Adrenal gland (tissue), 12 donors: ENCODE data around the gene MAPK1. TPM values are rescaled to one million over a fixed set of nuclear protein-coding genes. Genes with fewer than 3 reads are reported as not detected.
"Not testable (repeated sequence)": the region's sequence is repeated elsewhere in the genome, so short reads cannot be mapped to it uniquely, and the experiment has no call there.

Experiments
- DNase-seq, 7 donors: peaks; one replicate each; pipeline ENCODE4 v3.0.0-alpha.2; 2019 to 2020
- H3K27ac ChIP-seq, 5 donors: fragments of 200-600 bp; sonication (generic) in 4 of 5; 1 replicate in 3 of 5; 2 replicates in 2 of 5; pipeline versions ENCODE4 v1.5.1 to v1.8.0; 2016 to 2020; ENCODE audit warnings: mild to moderate bottlenecking in 1 of 5
- H3K27me3 ChIP-seq: fragments of 200-600 bp; 2 replicates; pipeline ENCODE4 v1.8.0; 2021
- H3K36me3 ChIP-seq, 2 donors: fragments of 200-600 bp; replicated peaks in 1 of 2; 1 replicate in 1 of 2; 2 replicates in 1 of 2; pipeline versions ENCODE4 v1.5.1 to v1.8.0; 2018 to 2022
- H3K4me1 ChIP-seq, 2 donors: fragments of 200-600 bp; replicated peaks in 1 of 2; 1 replicate in 1 of 2; 2 replicates in 1 of 2; pipeline versions ENCODE4 v1.5.1 to v1.8.0; 2018 to 2021
- H3K4me3 ChIP-seq, 4 donors: fragments of 200-600 bp; sonication (generic) in 3 of 4; one replicate each; pipeline ENCODE4 v1.5.1; 2016 to 2018
- H3K9me3 ChIP-seq, 3 donors: fragments of 200-600 bp; sonication (generic) in 1 of 3; replicated peaks in 1 of 3; 1 replicate in 2 of 3; 2 replicates in 1 of 3; pipeline versions ENCODE4 v1.5.1 to v1.8.0; 2016 to 2021
- POLR2A ChIP-seq, 2 donors: fragments of 450-650 bp; IDR thresholded peaks; one replicate each; pipeline ENCODE4 v1.6.1; 2017; ENCODE audit warnings: antibody characterized with exemption in 2 of 2, mild to moderate bottlenecking in 2 of 2, moderate library complexity in 1 of 2
- WGBS, 4 donors: extraction: QIAGEN DNeasy Blood & Tissue Kit in 2 of 4; methylation state at CpG; one replicate each; pipeline versions ENCODE4 v1.1.5 to v1.1.7; 2013 to 2017; 5-methylcytosine and 5-hydroxymethylcytosine counted together
- intact Hi-C, 2 donors: fragments of 100-400 bp; cut with DNase I; formaldehyde crosslinking; loops; one replicate each; pipeline versions ENCODE4 v1.14.1 to v1.15.0; 2022 to 2023
- polyA plus RNA-seq, 3 donors: library from polyadenylated mRNA; stranded (reverse); fragments of 200-250 nt in 2 of 3; fragments of 350-450 nt in 1 of 3; fragmentation: Illumina TruSeq in 1 of 3; extraction: RNeasy Lipid Tissue Mini Kit (QIAGEN cat#74804) in 1 of 3; gene quantifications; one replicate each; pipeline ENCODE4 v1.2.3, GENCODE V29; 2013 to 2014
- total RNA-seq, 9 donors: library from RNA; depleted of rRNA in 4 of 9; stranded (reverse); fragments of >200 nt in 4 of 9; fragments of 120-200 nt in 1 of 9; fragmentation: NEBNext Ultra II Directional in 1 of 9; extraction: Animal tissue kit (Norgen Biotek cat#: 25700) in 1 of 9; gene quantifications; one replicate each; pipeline versions ENCODE4 v1.1.0 to v1.2.4, GENCODE V29; 2013 to 2023
- TF ChIP-seq, protein P1 (sequence below), 6 experiments: fragments of 450-650 bp in 4 of 6; fragments of 200-600 bp in 2 of 6; sonication (generic) in 1 of 6; IDR thresholded peaks; 1 replicate in 5 of 6; 2 replicates in 1 of 6; pipeline versions ENCODE4 v1.5.1 to v1.8.0; 2016 to 2021; ENCODE audit warnings: antibody characterized with exemption in 6 of 6, mild to moderate bottlenecking in 2 of 6, moderate library complexity in 1 of 6
- donor health status: healthy with polysubstance abuse.
- donor health status: Bipolar disorder and iron deficiency.
- donor health status: DM: yes; HTN: yes; CAD: no.
- donor health status: DM: no; HTN: no; CAD: no.
- donor health status: DM: no; HTN: no; CAD: no.
- donor health status: DM: yes; HTN: yes; CAD: no.

Gene MAPK1
- total and polyA plus RNA-seq, 12 donors = 9.6 to 201 (median 94.4) TPM

DNA sequence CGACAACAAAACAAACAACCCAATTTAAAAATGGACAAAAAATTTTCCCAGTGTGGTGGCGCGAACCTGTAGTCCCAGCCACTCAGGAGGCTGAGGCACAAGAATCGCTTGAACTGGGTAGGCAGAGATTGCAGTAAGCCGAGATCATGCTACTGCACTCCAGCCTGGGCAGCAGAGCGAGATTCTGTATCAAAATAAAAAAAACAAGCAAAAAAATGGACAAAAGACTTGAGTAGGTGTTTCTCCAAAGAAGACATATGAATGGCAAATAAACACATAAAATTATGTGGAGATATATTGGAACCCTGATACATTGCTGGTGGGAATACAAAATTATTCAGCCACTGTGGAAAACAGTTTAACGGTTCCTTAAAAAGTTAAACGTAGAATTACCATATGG is 27.4 kb upstream of the MAPK1 start:
- Histone ChIP-seq H3K9me3 (no peaks in the 10 kb centered on the region), H3K27ac (no peak overlapping the region), H3K27me3 (no peaks in the 10 kb centered on the region), H3K36me3 (no peaks in the 10 kb centered on the region), H3K4me3 (no peak overlapping the region), H3K4me1 (no peaks in the 10 kb centered on the region)
- DNase-seq = no peak
- intact Hi-C loops = no loop called here
- TF ChIP-seq, protein P1, sequence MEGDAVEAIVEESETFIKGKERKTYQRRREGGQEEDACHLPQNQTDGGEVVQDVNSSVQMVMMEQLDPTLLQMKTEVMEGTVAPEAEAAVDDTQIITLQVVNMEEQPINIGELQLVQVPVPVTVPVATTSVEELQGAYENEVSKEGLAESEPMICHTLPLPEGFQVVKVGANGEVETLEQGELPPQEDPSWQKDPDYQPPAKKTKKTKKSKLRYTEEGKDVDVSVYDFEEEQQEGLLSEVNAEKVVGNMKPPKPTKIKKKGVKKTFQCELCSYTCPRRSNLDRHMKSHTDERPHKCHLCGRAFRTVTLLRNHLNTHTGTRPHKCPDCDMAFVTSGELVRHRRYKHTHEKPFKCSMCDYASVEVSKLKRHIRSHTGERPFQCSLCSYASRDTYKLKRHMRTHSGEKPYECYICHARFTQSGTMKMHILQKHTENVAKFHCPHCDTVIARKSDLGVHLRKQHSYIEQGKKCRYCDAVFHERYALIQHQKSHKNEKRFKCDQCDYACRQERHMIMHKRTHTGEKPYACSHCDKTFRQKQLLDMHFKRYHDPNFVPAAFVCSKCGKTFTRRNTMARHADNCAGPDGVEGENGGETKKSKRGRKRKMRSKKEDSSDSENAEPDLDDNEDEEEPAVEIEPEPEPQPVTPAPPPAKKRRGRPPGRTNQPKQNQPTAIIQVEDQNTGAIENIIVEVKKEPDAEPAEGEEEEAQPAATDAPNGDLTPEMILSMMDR (IDR thresholded peaks at IDR 0.05) = no peak
- TF ChIP-seq POLR2A (IDR thresholded peaks at IDR 0.05) = no peak
- WGBS, 4 donors = 86 to 95% (median 92%) methylated on average over 8 of the region's 8 CpGs

DNA sequence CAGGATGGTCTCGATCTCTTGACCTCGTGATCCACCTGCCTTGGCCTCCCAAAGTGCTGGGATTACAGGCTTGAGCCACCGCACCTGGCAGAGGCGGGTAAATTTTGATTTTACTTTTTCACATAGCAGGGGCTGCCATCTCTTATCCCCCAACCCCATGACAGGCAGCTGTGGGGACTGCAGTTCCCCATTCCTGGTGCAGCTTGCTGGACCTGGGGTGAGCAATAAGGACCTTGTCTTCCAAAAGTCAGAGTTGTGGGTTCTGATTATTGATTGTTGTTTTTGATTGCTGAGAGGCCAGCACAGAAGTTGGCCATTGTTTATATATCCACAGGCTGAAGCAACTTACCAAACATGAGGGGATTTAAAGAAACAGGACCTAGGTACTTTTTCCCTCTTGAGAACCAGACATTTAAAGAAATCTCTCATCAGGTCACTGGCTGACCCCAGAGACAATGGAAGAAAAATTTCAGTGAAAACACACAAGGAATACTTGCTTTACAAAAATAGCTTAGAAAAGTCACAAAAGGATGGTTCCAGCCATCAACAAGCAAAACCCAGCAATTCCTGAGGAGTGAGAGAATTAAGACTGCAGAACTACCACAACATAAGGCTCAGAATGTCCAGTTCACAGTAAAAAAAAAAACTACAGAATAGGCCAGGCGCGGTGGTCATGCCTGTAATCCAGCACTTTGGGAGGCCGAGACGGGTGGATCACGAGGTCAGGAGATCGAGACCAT is 22.0 kb upstream of the MAPK1 start:
- intact Hi-C loops = no loop called here
- DNase-seq = no peak
- no peaks in the 10 kb centered on the region for H3K36me3 ChIP-seq
- TF ChIP-seq, protein P1 (IDR thresholded peaks at IDR 0.05) = no peak
- TF ChIP-seq POLR2A (IDR thresholded peaks at IDR 0.05) = no peak
- 93 to 94% (median 94%) methylated on average over 10 of the region's 10 CpGs for WGBS, 4 donors
- no peak overlapping the region for H3K27ac ChIP-seq
- no peak overlapping the region for H3K4me3 ChIP-seq
- H3K9me3 ChIP-seq = no peaks in the 10 kb centered on the region
- no peaks in the 10 kb centered on the region for H3K27me3 ChIP-seq
- H3K4me1 ChIP-seq = no peaks in the 10 kb centered on the region

DNA sequence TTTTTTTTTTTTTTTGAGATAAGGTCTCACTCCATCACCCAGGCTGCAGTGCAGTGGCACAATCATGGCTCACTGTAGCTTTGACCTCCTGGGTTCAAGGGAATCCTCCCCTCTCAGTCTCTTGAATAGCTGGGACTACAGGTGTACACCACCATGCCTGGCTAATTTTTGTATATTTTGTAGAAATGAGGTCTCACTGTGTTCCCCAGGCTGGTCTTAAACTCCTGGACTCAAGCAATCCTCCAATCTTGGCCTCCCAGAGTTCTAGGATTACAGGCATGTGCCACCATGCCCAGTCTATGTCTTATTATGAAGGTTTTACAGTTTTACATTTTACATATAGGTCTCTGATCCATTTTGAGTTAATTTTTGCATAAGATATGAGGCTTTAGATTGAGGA is 20.4 kb upstream of the MAPK1 start:
- no peaks in the 10 kb centered on the region for H3K4me1 ChIP-seq
- no peaks in the 10 kb centered on the region for H3K27me3 ChIP-seq
- H3K36me3 ChIP-seq = no peaks in the 10 kb centered on the region
- intact Hi-C loops = no loop called here
- no peak for DNase-seq
- TF ChIP-seq POLR2A (IDR thresholded peaks at IDR 0.05) = no peak
- TF ChIP-seq, protein P1 (IDR thresholded peaks at IDR 0.05) = no peak
- no peak overlapping the region for H3K4me3 ChIP-seq
- no peaks in the 10 kb centered on the region for H3K9me3 ChIP-seq
- H3K27ac ChIP-seq = no peak overlapping the region

DNA sequence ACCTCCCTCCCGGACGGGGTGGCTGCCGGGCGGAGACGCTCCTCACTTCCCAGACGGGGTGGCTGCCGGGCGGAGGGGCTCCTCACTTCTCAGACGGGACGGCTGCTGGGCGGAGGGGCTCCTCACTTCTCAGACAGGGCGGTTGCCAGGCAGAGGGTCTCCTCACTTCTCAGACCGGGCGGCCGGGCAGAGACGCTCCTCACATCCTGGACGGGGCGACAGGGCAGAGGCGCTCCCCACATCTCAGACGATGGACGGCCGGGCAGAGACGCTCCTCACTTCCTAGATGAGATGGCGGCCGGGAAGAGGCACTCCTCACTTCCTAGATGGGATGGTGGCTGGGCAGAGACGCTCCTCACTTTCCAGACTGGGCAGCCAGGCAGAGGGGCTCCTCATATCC is 16.5 kb upstream of the MAPK1 start:
- H3K4me1 ChIP-seq, H3K4me3 ChIP-seq, H3K9me3 ChIP-seq, DNase-seq, H3K27ac ChIP-seq, intact Hi-C loops, H3K36me3 ChIP-seq, H3K27me3 ChIP-seq: not testable (repeated sequence)
- WGBS, 4 donors = 91 to 98% (median 95%) methylated on average over 7 to 16 of the region's 26 CpGs; no CpG with 5 or more reads in 1 of the 4 donors

DNA sequence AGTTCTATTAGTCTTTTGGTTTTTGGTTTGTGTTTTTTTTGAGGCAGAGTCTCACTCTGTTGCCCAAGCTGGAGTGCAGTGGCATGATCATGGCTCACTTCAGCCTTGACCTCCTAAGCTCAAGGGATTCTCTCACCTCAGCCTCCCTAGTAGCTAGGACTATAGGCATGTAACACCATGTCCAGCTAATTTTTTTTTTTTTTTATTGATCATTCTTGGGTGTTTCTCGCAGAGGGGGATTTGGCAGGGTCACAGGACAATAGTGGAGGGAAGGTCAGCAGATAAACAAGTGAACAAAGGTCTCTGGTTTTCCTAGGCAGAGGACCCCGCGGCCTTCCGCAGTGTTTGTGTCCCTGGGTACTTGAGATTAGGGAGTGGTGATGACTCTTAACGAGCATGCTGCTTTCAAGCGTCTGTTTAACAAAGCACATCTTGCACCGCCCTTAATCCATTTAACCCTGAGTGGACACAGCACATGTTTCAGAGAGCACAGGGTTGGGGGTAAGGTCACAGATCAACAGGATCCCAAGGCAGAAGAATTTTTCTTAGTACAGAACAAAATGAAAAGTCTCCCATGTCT is 15.4 kb upstream of the MAPK1 start:
- H3K4me1 ChIP-seq, intact Hi-C loops, H3K27ac ChIP-seq, H3K36me3 ChIP-seq, H3K27me3 ChIP-seq, H3K4me3 ChIP-seq, H3K9me3 ChIP-seq: not testable (repeated sequence)
- peak in 1 of 7 donors; percentile 30 for DNase-seq
- WGBS, 4 donors = 55 to 64% (median 59%) methylated on average over 1 of the region's 7 CpGs
